ENCODE data around the gene SLC10A3.

- no peak for TF ChIP-seq ZNF274 (IDR thresholded peaks at IDR 0.05; ENCODE audit: borderline replicate concordance, extremely low read depth, low read length)
- no peak for TF ChIP-seq PHF8 (conservative IDR thresholded peaks at IDR 0.05; ENCODE audit: low read depth, low read length)
- TF ChIP-seq YY1 (IDR thresholded peaks at IDR 0.05; ENCODE audit: low read depth, low read length) = no peak
- TF ChIP-seq EZH2 (IDR thresholded peaks at IDR 0.05; ENCODE audit: low read depth, low read length, severe bottlenecking) = no peak
- TF ChIP-seq CTCF (IDR thresholded peaks at IDR 0.05; ENCODE audit: control extremely low read depth in 1 of 3, insufficient read depth in 1 of 3, low read depth in 1 of 3, low read length in 3 of 3) = no peak
- TF ChIP-seq POLR2A (IDR thresholded peaks at IDR 0.05; ENCODE audit: control extremely low read depth in 1 of 2, low read depth in 2 of 2, low read length in 2 of 2) = no peak
- no peak for TF ChIP-seq FOSL1 (IDR thresholded peaks at IDR 0.05; ENCODE audit: insufficient read depth, low read depth, low read length)
These were observed 39.9 kb upstream of the SLC10A3 start for GRCh38 chrX:154530286-154530685.

Data from H1 (cell line).